Cardiac fibroblast (primary cell): ENCODE measurements around the gene MORN1.

Experiments used
- DNase-seq, 2 donors: peaks; one replicate each; pipeline versions ENCODE4 v3.0.0 to v3.0.0-alpha.2; 2010; ENCODE audit warnings: low read depth in 2 of 2
- H3K4me3 ChIP-seq, 2 donors: replicated peaks in 1 of 2; 1 replicate in 1 of 2; 2 replicates in 1 of 2; pipeline ENCODE4 v1.5.1; 2011; ENCODE audit warnings: low read depth in 2 of 2, low read length in 2 of 2, mild to moderate bottlenecking in 2 of 2, moderate library complexity in 1 of 2
- TF ChIP-seq, protein P1 (sequence below): IDR thresholded peaks from one replicate; pipeline ENCODE4 v1.5.1; 2011; ENCODE audit warnings: low read depth, mild to moderate bottlenecking, low read length, inconsistent platforms

The MORN1 gene

DNA sequence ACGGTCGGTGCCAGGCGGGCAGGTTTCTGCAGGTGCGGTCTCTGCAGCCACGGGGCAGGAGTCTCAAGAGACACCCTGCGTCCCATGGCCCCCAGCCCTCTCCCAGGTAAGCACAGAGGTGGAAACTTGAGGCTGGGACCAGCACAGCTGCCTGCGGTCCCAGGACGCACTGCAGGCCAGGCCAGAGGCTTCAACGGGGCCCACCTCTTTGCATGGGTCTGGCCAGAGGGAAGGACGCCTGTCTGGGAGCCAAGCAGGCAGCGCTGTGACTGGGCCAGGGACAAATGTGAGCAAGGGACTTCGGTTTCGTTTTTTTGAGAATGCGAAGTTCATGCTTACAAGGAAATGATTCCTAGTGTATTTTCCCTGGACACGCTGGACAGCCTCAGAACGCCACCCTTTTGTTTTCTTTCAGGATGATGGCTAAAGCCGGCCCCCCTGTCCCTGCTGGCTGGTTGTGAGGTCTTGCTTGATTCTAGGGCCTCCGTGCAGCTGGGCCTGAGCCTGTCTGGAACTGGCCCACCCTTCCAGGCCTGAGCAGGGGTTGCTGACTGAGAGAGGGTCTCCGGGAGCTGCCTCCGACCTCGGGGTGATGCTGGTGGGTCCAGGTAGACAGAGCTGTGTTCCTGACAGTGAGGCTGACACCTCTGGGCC is 38.3 kb downstream of the MORN1 start:
- TF ChIP-seq, protein P1, sequence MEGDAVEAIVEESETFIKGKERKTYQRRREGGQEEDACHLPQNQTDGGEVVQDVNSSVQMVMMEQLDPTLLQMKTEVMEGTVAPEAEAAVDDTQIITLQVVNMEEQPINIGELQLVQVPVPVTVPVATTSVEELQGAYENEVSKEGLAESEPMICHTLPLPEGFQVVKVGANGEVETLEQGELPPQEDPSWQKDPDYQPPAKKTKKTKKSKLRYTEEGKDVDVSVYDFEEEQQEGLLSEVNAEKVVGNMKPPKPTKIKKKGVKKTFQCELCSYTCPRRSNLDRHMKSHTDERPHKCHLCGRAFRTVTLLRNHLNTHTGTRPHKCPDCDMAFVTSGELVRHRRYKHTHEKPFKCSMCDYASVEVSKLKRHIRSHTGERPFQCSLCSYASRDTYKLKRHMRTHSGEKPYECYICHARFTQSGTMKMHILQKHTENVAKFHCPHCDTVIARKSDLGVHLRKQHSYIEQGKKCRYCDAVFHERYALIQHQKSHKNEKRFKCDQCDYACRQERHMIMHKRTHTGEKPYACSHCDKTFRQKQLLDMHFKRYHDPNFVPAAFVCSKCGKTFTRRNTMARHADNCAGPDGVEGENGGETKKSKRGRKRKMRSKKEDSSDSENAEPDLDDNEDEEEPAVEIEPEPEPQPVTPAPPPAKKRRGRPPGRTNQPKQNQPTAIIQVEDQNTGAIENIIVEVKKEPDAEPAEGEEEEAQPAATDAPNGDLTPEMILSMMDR: no peak
- H3K4me3 ChIP-seq: no peak overlapping the region
- no peak for DNase-seq

DNA sequence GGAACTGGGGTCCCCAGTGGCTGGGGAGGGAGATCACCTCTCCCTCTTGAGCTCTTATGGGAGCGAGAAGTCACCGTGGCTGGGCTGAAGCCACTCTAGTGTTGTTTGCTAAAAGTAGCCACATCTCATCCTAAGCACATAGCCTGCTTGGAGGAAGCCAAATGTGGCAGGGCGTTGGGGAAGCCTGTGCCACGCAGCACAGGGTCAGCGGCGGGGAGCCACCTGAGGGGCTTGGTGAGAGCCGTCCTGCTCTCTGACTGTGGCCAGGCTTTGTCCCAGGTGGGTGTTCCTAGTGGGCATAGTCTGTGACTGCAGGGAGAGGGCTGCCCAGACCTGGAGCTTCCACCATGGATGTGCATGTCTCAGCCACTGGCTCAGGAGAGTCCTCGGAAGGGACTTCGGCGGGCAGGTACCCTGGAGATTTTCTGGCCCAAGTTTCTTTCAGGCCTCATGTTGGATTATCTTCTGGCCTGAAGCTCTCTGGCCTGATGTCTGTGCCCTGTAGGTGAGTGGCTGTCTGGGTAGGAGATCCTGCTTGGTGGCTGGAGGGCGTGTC is 38.9 kb downstream of the MORN1 start:
- TF ChIP-seq, protein P1: no peak

DNA sequence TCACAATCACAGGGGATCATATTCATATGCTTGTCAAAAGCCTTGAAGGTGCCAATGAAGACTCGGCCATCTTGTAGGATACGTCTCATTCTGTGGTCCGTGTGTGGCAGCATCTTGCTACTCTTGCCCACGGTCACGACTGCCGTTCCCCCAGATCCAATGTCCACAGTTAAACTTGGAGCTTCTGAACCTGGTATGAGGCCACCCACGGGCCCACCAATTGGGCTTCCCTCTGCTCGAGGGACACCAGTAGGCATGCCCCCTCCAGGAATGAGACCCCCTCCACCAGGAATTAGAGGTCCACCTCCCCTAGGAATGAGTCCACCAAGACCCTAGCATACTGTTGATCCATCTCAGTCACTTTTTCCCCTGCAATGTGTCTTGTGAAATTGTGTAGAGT is 39.6 kb downstream of the MORN1 start:
- DNase-seq: no peak
- H3K4me3 ChIP-seq: no peak overlapping the region
- TF ChIP-seq, protein P1: no peak

More for the DNA sequence above, 38.9 kb downstream of the MORN1 start:
- no peak for DNase-seq
- no peak overlapping the region for H3K4me3 ChIP-seq

DNA sequence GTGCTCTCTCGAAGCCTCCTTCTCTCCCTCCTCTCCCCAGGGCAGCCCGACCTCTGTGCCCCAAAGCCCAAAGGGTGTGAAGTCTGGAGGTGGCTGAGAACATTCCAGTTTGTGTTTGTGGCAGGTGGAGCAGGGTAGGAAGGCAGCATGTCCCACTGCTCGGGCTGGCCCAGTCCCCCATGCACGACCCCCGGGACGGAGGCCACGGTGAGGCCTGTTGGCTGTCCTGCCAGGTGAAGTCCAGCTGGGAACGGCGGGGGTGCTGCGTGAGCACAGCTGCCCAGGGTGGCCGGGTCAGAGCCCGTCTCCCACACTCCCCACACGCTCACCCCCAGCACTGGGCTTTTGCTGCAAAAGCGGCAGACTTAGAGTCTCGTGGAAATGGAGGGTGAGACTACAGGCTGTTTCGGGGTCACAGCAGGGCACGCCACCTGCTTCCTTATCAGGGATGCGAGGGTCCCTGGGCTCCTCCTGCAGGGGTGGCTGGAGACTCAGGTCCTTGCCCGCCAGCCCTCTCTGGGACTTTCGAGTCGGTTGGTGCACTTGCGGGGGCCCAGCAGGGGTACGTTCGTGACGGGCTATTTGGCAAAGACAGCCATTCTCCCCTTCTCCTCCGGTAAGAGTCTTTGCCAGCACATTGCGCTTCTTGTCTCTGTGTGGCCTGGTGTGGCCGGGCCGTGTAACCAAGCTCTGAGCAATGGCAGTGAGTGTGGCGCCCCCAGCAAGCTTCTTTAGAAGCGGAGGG is 40.3 kb downstream of the MORN1 start:
- TF ChIP-seq, protein P1: no peak
- DNase-seq: no peak
- no peak overlapping the region for H3K4me3 ChIP-seq

DNA sequence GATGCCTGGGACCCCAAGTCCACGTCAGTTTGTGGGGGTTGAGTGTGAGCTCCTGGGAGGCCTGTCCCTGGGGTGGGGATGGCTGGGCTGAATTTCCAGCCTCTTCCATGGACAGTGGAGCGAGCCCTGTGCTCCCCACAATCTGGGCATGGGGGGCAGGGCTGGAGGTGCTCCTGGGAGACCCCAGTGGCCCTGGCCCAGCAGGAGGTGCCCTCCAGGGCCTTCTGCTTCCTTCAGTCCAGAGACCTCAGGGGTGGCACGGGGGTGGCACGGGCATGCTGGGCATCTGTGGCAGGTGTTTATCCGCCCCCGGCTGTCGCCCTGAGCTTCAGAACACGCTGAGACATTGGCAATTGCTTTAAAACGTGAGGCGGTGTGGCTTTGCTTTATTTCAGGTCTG is 40.9 kb downstream of the MORN1 start:
- no peak overlapping the region for H3K4me3 ChIP-seq
- no peak for DNase-seq
- TF ChIP-seq, protein P1: no peak

DNA sequence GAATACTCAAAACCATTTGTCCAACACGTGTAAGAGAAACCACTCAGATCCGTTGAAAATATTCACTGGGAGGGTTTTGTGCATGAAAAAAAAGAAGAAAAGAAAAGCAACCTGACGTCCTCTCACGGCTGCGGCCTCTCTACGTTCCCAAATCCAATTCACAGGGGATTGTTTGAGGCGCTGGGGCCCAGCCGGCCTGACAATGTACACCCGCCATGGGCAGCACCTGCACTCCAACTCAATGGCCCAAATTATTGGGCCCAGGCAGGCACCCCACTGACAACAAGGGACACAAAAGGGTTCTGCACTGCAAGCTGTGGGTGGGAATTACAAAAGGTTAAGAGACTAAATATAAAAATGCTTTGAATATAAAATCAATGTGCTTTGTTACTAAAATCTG is 41.5 kb downstream of the MORN1 start:
- H3K4me3 ChIP-seq: no peak overlapping the region
- TF ChIP-seq, protein P1: no peak
- DNase-seq: no peak
